Vagina (tissue), 2 donors: Measurements from ENCODE around the gene GRK1. TPM values are rescaled to one million over a fixed set of nuclear protein-coding genes. Genes with fewer than 3 reads are reported as not detected.

ENCODE experiments used
- DNase-seq, 2 donors: peaks; one replicate each; pipeline ENCODE4 v3.0.0-alpha.2; 2017; ENCODE audit errors: extremely low spot score in 2 of 2
- H3K27ac ChIP-seq: fragments of 200-600 bp; sonication (generic); one replicate; pipeline ENCODE4 v1.5.1; 2019
- H3K27me3 ChIP-seq: fragments of 200-600 bp; sonication (generic); one replicate; pipeline ENCODE4 v1.5.1; 2019
- H3K36me3 ChIP-seq, 2 donors: fragments of 200-600 bp; sonication (generic); one replicate each; pipeline ENCODE4 v1.5.1; 2017 to 2019
- H3K4me1 ChIP-seq: fragments of 200-600 bp; sonication (generic); one replicate; pipeline ENCODE4 v1.5.1; 2019
- H3K4me3 ChIP-seq, 2 donors: fragments of 200-600 bp; sonication (generic); 1 replicate in 1 of 2; 2 replicates in 1 of 2; pipeline ENCODE4 v1.5.1; 2016 to 2019
- H3K9me3 ChIP-seq: fragments of 200-600 bp; sonication (generic); one replicate; pipeline ENCODE4 v1.5.1; 2019
- POLR2A ChIP-seq, 2 donors: fragments of 450-650 bp; IDR thresholded peaks; one replicate each; pipeline ENCODE4 v1.6.1; 2017; ENCODE audit warnings: antibody characterized with exemption in 2 of 2, mild to moderate bottlenecking in 2 of 2, moderate library complexity in 2 of 2
- POLR2AphosphoS5 ChIP-seq, 2 donors: sonication (generic); formaldehyde crosslinking; IDR thresholded peaks; one replicate each; pipeline ENCODE4 v1.9.0; 2017; ENCODE audit warnings: antibody characterized with exemption in 2 of 2, mild to moderate bottlenecking in 2 of 2, low read depth in 1 of 2; ENCODE audit not compliant: insufficient read depth in 1 of 2
- intact Hi-C: fragments of 100-400 bp; cut with DNase I; formaldehyde crosslinking; loops from one replicate; pipeline ENCODE4 v1.15.1; 2023
- total RNA-seq: library from RNA; depleted of rRNA; stranded (reverse); fragments of >200 nt; gene quantifications from one replicate; pipeline ENCODE4 v1.2.3, GENCODE V29; 2016
- TF ChIP-seq, protein P1 (sequence below), 3 experiments: fragments of 450-650 bp in 2 of 3; fragments of 200-600 bp in 1 of 3; sonication (generic) in 1 of 3; IDR thresholded peaks; one replicate each; pipeline ENCODE4 v1.5.1; 2017 to 2019; ENCODE audit warnings: antibody characterized with exemption in 3 of 3, mild to moderate bottlenecking in 2 of 3, moderate library complexity in 2 of 3

GRK1 gene
- total RNA-seq, 1 donor from 2014 or later, result not detected

DNA sequence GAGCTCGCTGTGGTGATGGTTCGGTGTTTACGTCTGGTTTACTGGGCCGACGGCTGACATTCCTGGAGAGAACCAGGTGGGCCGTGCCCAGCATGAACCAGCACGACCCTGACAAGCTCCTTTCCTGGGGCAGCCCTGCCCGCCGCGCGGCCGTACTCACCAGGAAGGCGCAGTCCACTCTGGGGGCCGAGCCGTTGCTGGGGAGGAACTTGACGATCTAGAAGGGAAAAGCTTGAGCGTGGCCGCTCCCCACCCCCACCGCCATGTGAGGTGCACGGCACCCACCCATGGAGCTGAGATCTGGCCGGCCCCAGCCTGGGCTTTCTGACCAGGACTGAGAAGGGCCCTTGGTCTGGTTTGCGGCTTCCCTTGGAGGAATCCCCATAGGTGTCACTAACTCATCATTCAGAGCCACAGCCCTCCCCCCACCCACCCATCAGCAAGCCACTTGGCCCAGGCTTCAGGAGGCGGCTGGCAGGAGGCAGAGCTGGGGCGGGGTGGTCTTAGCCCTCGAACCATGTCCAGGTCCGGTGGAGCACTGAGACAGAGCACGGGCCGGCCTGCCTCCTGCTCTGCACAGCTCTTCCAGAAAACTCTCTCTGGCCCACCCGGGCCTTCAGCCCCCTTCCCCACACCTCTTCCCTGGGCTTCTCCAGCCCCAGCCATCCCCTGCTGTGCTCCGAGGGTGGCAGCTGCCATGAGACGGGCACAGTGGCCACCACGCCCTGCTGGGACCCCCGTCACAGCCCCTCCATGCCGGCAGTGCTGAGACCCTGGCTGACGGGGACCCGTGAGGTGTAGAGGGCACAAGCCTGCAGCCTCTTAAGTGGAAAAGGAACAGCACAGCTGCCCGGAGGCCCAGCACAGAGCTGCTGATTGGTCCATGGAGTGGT, 15.3 kb upstream of the GRK1 start:
- H3K4me3 ChIP-seq, result no peak overlapping the region
- TF ChIP-seq POLR2A (IDR thresholded peaks at IDR 0.05) (no peak), POLR2AphosphoS5 (IDR thresholded peaks at IDR 0.05; ENCODE audit: insufficient read depth in 1 of 2, low read depth in 1 of 2) (no peak)
- TF ChIP-seq, protein P1, sequence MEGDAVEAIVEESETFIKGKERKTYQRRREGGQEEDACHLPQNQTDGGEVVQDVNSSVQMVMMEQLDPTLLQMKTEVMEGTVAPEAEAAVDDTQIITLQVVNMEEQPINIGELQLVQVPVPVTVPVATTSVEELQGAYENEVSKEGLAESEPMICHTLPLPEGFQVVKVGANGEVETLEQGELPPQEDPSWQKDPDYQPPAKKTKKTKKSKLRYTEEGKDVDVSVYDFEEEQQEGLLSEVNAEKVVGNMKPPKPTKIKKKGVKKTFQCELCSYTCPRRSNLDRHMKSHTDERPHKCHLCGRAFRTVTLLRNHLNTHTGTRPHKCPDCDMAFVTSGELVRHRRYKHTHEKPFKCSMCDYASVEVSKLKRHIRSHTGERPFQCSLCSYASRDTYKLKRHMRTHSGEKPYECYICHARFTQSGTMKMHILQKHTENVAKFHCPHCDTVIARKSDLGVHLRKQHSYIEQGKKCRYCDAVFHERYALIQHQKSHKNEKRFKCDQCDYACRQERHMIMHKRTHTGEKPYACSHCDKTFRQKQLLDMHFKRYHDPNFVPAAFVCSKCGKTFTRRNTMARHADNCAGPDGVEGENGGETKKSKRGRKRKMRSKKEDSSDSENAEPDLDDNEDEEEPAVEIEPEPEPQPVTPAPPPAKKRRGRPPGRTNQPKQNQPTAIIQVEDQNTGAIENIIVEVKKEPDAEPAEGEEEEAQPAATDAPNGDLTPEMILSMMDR (IDR thresholded peaks at IDR 0.05), result no peak
- peaks cover 15% of the 10 kb centered on the region for H3K4me1 ChIP-seq
- H3K27me3 ChIP-seq, result no peaks in the 10 kb centered on the region
- H3K27ac ChIP-seq, result no peak overlapping the region
- intact Hi-C loops, result no loop called here
- H3K36me3 ChIP-seq, result no peaks in the 10 kb centered on the region
- DNase-seq, result no peak
- no peaks in the 10 kb centered on the region for H3K9me3 ChIP-seq

DNA sequence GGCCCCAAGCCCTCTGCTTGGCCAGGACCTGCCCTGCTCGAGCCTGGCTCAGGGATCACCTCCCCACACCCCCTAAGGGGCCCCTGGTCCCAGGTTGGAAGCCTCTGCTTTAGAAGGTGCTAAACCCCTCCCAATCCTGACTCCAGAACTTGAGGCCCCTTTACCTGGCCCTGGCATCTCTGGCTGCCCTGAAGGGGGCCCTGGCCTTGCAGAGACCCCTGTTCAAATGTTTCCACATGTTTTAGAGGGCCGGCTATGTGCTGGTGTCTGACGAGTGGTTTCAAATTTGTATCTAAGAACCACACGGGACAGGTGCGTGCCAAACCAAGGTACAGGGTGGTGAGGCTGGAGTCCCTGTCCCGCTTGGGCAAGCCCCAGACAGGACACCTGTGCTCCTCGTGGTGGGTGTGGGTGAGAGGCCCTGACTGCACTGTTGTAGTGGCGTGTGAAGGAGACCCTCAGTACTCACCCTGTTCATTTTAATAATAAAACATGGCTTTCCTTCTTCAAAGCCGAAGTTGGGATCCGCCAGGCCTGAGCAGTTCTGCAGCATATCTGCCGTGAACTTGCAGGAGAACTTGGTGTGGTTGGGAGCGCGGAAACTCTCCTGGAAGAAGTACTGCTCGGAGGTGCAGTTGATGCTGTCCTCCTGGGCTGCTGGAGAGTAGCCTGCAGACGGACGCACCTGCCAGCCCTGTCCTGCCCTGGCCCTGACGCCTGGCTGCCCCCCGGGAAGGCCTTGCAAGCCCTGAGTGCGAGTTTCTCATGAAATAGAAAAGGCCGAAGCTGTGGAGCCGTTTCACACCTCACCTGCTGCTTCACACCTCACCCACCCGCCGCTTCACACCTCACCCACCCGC, 14.4 kb upstream of the GRK1 start:
- Histone ChIP-seq H3K36me3 (no peaks in the 10 kb centered on the region), H3K27me3 (no peaks in the 10 kb centered on the region), H3K4me1 (peaks cover 6% of the 10 kb centered on the region), H3K4me3 (no peak overlapping the region), H3K27ac (no peak overlapping the region), H3K9me3 (no peaks in the 10 kb centered on the region)
- intact Hi-C loops, result no loop called here
- DNase-seq, result no peak
- no peak for TF ChIP-seq POLR2A (IDR thresholded peaks at IDR 0.05)
- TF ChIP-seq, protein P1 (IDR thresholded peaks at IDR 0.05), result no peak
- TF ChIP-seq POLR2AphosphoS5 (IDR thresholded peaks at IDR 0.05; ENCODE audit: insufficient read depth in 1 of 2, low read depth in 1 of 2), result no peak

DNA sequence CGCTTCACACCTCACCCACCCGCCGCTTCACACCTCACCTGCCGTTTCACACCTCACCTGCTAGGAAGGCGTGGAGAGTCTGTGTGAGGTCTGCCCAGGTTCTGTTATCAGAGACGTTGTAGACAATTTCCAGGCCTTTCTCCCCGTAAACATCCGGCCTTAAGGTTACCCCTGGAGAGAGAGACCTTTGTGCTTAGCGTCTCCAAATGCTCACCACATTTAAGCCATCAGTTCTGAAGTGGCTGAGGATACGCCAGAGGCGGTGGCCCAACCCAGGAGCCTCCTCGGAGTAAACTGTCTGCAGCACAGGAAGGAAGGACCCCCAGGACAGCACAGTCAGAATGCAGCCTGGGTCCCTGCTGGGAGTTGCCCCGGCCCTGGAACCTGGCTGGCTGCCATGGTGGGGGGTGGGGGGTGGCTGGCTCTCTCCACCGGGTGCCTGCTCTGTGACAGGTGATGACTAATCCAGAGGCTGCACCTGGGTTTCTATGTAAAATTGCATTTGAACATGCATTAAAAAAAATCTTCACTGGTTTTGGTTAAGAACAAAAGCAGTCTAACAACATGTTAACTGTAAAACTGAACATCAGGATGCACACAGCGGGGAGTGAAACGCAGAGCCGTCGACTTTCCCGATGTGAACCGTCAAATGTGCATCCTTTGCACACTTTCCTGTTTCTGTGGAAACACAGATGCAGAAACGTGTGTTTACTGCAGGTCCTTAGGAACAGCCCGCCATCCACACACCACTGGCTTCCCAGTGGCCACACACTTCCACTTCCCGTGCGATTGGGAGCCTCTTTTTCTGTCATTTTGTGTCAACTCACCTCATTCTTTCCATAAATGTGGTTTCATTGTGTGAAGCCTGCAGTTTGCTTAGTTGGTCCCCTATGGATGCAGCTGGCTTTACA, 13.5 kb upstream of the GRK1 start:
- Histone ChIP-seq H3K4me3 (no peak overlapping the region), H3K9me3 (no peaks in the 10 kb centered on the region), H3K27me3 (no peaks in the 10 kb centered on the region), H3K36me3 (no peaks in the 10 kb centered on the region), H3K4me1 (no peaks in the 10 kb centered on the region), H3K27ac (no peak overlapping the region)
- TF ChIP-seq POLR2AphosphoS5 (IDR thresholded peaks at IDR 0.05; ENCODE audit: insufficient read depth in 1 of 2, low read depth in 1 of 2), result no peak
- TF ChIP-seq, protein P1 (IDR thresholded peaks at IDR 0.05), result no peak
- TF ChIP-seq POLR2A (IDR thresholded peaks at IDR 0.05), result no peak
- DNase-seq, result no peak
- intact Hi-C loops, result no loop called here

DNA sequence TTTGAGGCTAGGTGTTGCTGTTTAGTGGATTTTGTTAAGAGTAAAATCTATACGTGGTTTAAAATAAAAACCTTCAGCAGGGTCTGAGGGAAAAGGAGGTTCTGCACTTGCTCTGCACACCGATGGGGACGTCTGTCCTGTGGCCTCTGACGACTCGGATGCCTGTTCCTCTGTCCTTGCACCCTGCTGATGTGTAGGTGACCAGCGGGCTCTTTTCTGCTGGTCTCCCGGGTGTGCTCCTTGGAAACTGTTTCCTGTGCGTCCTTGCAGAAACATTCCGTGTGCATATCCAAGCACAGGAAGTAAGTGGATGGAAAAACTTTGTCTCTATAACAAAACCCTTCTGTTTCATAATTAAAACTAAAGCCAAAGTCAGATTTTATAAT, 12.9 kb upstream of the GRK1 start:
- no peaks in the 10 kb centered on the region for H3K27me3 ChIP-seq
- TF ChIP-seq, protein P1 (IDR thresholded peaks at IDR 0.05), result no peak
- TF ChIP-seq POLR2AphosphoS5 (IDR thresholded peaks at IDR 0.05; ENCODE audit: insufficient read depth in 1 of 2, low read depth in 1 of 2), result no peak
- no peak for TF ChIP-seq POLR2A (IDR thresholded peaks at IDR 0.05)
- H3K9me3 ChIP-seq, result no peaks in the 10 kb centered on the region
- no peak overlapping the region for H3K27ac ChIP-seq
- H3K36me3 ChIP-seq, result no peaks in the 10 kb centered on the region
- no peak overlapping the region for H3K4me3 ChIP-seq
- no peak for DNase-seq
- H3K4me1 ChIP-seq, result no peaks in the 10 kb centered on the region
- intact Hi-C loops, result no loop called here
